Left colon (tissue), 2 donors: Measurements from ENCODE around the gene HACD3. TPM values are rescaled to one million over a fixed set of nuclear protein-coding genes. Genes with fewer than 3 reads are reported as not detected.

Source experiments
- ATAC-seq: fragments of 200-7000 bp; cut with Tn5 transposase; one replicate; pipeline ENCODE4 v1.9.1; 2020; ENCODE audit warnings: mild to moderate bottlenecking, moderate library complexity
- DNase-seq, 2 donors: peaks; one replicate each; pipeline ENCODE4 v3.0.0-alpha.2; 2020
- intact Hi-C, 2 donors: fragments of 100-400 bp; cut with DNase I in 1 of 2; cut with micrococcal nuclease in 1 of 2; formaldehyde crosslinking; loops; one replicate each; pipeline versions ENCODE4 v1.11.2 to v1.14.0; 2022; cut with DNase I, micrococcal nuclease
- total RNA-seq, 2 donors: library from RNA; stranded (reverse); fragmentation: NEBNext Ultra II Directional; extraction: Animal tissue kit (Norgen Biotek cat#: 25700); gene quantifications; one replicate each; pipeline ENCODE4 v1.2.1, GENCODE V29; 2021
- donor health status: DM: no; HTN: no; CAD: no.
- donor health status: DM: yes; HTN: yes; CAD: no.

The HACD3 gene
- total RNA-seq, 2 donors from 2014 or later: 29.0 to 29.9 TPM

DNA sequence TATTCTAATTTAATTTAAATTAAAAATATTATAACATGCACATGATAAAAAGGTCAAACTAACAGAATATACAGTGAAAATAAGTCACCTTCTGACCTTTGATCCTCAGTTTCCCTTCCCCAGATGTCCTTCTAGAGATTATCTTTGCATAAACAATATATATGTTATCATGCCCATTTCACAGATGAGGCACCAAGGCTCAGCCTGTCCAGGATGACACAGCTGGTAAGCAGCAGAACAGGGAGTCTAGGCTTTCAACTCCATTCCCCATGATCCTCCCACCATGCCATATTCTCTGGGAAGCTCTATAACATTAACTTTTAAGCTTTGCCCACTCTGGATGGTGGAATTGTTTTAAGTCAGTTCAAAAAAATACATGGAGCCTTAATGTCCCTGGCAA lies 92.8 kb downstream of the HACD3 start:
- DNase-seq: no peak
- no peak for ATAC-seq
- intact Hi-C loops: no loop called here

DNA sequence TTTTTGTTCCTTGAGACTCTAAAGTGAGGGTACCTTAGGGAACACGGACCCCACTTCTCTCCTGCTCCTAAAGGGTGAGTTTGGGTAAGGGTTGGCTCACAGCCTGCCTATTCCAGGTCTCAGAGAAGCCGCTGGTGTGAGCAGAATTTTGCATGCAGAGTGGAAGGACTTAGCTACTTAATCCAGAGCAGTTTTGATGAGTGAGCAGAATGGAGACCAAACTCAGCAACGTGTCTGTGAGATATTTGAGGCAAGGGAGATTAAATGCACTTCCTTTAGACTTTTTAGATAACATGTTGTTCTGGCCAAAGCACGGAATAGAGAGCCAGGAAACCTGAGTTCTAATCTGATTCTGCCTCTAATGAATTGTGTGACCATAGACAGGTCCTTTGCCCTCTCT lies 96.6 kb downstream of the HACD3 start:
- DNase-seq (no peak), ATAC-seq (no peak)
- intact Hi-C loops: no loop called here

Other genes starting within 250 kb of the HACD3 start
- gene PARP16, start 243.6 kb upstream of the HACD3 start, total RNA-seq: 1 to 10 TPM; 7.6 to 9.0 TPM
- not detected for gene RNU5A-1, start 234.4 kb upstream of the HACD3 start, total RNA-seq
- not detected for gene RNU5B-1, start 225.8 kb upstream of the HACD3 start, total RNA-seq
- under 1 TPM in 1 of 2 donors, not detected in 1; 0.25 TPM for gene IGDCC3, start 152.5 kb upstream of the HACD3 start, total RNA-seq
- 1 to 10 TPM in 1 of 2 donors, under 1 TPM in 1; 0.43 to 1.7 TPM for gene IGDCC4, start 107.5 kb upstream of the HACD3 start, total RNA-seq
- 10 to 100 TPM; 36.1 to 36.4 TPM for gene DPP8, start 12.8 kb upstream of the HACD3 start, total RNA-seq
- gene INTS14, start 80.7 kb downstream of the HACD3 start, total RNA-seq: 10 to 100 TPM; 33.1 to 38.4 TPM
- gene SLC24A1, start 91.5 kb downstream of the HACD3 start, total RNA-seq: 1 to 10 TPM; 6.8 to 8.9 TPM